NCI-H2081 treated with DMSO at 0.1 percent for 48 hours (cell line): ENCODE results near the gene GFI1B.
"Not testable (repeated sequence)": the region's sequence is repeated elsewhere in the genome, so short reads cannot be mapped to it uniquely, and the experiment has no call there.

ENCODE experiments used
- DNase-seq: peaks from one replicate; lab custom pipeline; 2025; lab: John Stamatoyannopoulos, UW

Gene GFI1B

DNA sequence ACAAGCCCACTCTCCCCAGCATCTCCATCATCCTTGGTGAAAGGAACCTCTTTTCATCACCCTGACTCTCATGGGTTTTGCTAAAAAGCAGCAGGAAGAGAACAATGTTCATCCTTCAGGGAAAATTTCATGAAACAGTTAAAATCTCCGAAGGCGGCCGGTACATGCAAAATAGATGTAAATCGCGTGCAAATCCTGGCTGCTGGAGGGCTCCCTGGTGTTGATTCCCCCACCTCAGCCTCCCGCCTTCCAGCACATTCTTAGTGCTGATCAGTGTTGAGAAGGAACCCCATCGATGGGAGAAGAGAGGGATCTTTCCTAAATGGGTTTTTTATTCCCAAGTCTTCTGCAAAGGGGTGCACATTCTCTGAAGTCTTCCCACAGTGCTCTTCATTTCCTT is 8.7 kb upstream of the GFI1B start:
- DNase-seq, result no peak

DNA sequence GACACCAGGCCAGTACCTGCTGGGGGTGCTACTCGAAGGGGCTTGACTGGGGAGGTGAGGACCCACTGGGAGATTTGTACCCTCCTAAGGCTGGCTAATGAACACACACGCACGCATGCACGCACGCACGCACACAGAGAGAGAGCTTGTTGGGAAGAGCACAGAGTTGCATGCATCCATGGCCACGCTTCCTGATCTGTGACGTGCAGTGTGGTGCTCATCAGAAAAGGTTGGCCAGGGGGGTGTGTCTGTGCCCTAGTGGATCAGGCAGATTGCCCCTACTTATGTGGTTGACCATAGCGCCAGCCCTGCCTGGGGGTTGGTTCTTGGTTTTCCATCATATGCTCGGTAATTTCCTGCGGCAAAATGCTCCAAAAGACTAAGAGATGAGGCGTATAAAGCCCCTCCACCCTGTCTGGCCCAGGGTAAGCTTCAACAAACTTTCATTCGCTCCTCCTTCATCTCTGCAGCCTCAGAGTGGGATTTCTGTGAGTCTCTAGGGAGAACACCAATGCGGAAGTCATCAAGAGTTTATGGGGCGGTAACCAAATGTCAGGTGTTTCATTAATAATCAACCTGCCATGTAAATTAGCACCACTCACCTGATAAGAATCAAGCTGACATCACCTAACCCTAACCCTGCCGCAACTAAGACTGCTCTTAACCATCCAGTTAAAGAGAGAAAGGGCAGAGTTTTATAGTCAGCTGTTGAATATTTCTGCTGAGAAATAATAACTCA is 8.0 kb upstream of the GFI1B start:
- DNase-seq, result no peak

DNA sequence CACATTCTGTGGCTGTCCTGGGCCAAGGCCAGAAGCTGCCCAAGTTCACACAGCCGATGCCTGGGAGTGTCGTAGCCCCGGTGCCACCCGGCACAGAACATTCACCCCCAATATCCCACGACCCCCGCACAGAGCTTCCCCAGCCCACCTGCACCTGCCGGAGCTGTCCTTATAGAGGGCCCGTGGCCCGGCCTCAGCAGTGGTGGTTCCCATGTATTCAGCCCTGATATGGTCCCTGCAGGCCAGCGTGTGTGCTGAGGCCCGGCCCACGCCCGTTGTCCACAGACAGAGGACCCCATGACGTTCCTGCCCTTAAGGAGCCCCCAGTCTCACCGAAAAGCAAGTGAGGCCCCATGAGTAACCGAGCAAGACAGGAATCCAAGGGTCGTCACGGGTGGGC is 5.3 kb upstream of the GFI1B start:
- DNase-seq, result no peak

DNA sequence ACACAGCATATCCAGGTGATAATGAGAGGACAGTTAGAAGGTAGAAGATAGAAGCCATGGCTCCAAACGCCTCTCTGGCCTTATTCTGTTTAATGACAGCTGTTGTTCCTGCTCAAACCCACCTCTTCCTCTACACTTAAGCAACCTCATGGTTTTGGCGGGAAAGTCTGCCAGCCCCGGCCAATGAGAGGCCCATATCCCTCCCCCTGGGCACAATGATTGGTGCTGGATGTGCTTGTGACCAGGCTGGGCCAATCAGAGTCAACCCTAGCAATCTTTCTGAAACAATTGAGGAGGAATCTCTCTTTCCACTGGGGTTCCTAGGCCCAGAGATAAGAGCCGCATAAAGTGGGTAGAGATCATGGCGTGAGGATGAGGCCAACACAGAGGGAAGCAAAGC is 4.8 kb upstream of the GFI1B start:
- DNase-seq, result no peak

DNA sequence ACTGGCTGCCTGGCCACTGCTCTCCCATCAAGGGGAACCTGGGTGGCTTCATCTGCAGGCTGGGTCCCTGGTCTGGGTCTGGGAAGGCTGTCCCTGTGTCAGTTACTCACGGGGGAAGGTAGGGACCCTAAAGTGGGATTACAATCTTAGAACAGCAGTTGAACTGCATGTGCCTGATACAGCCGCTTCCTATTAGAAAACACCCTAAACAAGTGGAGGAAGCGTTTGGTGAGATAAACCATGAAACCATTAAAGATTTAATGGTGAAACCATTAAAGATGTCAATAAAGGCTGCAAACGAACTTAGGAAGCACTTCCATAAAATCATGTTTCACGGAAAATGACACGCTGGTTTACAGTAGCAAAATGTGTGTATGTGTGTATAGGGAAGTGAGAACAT is 2.5 kb upstream of the GFI1B start:
- DNase-seq, result no peak

DNA sequence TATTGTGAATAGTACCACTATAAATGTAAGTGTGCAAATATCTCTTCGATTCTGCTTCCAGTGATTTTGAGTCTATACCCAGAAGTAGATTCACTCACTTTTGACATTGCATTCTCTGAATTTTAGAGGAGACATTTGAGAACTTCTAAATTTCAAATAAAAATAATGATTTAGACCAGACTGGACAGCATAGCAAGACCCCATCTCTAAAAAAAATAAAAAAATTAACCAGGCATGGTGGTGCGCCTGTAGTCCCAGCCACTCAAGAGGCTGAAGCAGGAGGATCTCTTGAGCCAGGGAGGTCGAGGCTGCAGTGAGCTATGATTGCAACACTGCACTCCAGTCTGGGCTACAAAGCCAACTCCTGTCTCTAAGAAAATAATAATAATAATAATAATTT is 1.9 kb upstream of the GFI1B start:
- DNase-seq, result no peak

DNA sequence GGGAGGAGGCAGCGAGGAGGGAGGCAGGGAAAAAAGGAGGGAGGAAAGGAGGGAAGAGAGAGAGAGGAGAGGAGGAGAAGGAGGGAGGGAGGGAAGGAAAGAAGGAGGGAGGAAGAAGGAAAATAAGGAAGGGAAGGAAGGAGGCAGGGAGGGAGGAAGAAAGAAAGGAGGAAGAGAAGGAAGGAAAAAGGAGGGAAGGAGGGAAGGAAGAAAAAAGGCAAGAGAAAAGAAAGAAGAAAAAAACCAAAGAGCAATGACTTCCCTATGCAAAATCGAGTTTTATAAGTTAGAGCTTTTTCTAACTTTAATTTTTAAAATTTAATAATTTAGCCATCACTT is 413 bp upstream of the GFI1B start:
- no peak for DNase-seq

DNA sequence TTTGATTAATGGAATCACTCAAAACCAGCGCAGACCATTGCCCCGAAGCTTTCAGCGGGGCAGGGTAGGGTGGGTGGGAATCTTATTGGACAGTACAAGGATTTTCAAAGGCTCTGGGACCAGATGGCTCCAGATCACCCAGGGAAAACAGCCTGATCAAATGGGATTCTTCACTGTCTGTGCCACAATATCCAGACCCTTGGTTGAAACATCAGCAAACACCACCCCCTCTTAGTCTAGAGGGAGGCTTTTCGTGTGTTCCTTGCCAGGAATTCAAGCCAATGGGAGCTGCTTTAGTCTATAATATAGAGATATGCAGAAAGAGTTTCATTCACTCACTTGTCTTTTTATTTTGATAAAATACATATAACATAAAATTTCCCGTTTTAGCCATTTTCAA is 1.7 kb downstream of the GFI1B start:
- DNase-seq, result no peak

DNA sequence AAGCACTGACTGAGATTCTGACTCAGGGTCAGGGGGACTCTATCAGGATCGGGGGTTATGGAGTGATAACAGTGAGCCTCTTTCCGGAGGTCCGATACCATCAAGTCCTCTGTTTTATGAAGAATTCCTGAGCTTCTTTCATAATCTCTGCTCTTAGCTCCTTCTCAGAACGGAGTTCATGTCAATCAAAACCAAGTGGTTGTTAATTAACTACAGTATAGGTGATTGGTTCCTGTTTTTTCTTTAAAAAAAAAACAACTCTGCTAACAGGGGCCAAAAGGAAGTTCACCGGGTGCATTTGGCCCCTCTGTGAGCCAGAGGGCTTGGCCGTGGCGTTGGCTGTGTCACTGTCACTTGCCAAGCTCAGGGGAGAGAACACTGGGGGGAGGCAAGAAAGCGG is 4.0 kb downstream of the GFI1B start:
- no peak for DNase-seq

DNA sequence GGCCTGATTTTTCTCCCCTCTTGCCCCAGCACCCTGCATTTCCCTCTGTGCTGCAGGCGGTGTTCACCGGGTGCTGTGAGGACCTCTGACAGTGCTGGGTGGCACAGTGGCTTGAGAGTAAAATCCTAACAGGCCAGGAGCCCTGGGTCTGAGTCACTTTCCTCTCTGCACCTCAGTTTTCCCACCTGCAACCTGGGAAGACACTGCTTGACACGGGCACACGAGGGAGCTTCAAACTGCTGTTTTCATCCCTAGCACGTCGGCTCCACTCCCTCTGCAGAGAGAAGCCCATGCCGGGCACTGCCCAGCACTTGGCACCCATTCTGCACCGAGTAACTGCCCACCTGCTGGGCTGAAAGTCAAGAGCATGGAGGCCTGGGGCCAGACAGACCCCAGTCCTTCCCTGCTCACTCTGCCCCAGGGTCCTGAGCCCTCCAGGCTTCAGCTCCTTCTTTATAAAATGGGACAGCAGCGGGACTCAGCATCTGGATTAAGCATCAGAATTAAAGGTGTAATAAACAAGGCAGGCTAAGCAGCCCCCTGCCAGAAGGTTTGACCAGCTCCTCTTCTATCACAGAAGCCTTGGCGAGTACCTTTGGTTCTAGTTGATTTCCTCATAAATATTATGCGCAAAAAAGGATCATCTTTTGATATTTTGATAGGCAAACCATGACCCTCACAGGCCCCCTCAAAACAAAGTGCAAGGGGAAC is 5.2 kb downstream of the GFI1B start:
- DNase-seq, result no peak

DNA sequence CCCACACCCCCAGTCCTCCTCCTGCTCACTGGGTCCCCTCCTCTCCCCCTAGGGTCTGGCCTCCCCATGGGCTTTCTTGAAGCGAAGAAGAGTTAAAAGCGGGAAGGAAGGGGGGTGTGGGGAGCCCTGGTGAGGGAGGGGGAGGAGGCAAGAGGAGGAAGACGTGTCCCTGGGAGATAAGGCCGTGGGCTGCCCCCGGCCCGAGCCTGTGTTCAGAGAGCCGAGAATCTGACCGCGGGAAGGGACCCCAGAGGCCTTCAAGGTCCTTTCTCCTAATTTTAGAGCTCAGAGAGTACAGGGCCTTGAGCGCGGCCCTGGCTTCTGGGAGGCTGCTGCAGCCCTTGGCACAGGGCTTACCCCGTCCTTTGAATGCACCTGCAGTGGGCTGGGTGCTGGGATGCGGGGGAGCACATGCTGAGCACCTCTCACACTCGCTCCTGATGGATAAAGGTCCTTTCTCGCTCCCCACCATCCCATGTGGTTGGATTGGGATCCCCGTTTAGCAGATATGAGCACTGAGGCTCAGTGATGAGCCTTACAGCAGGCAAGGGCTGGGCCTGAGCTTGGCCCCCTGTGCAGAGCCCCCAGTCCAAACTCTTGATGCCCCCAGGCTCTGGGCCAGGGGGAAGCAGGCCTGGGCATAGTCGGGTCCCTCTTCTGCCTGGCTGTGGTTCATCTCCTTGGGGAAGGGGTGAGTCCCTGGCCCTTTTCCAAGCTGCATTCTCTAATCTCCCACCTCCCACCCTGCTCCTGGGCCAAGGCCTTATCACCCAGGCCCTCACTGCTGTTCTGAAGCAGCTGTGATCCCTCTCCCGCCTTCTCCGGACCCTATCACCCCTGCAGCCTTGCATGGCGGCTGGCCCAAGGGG is 5.9 kb downstream of the GFI1B start:
- DNase-seq, result no peak

DNA sequence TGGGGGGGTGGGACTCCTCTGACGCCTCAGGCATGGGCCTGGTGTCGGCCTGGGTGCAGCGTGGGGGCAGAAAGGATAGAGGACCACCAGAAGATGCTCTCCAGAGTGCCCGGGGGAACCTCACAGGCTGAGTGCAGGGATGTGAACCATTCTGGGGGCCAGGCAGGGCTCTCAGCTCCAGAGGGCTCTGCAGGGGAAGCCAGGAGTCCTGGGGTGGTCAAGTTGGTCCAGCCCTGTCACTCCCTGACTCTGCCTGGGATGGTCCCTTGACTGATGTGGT is 6.5 kb downstream of the GFI1B start:
- no peak for DNase-seq

DNA sequence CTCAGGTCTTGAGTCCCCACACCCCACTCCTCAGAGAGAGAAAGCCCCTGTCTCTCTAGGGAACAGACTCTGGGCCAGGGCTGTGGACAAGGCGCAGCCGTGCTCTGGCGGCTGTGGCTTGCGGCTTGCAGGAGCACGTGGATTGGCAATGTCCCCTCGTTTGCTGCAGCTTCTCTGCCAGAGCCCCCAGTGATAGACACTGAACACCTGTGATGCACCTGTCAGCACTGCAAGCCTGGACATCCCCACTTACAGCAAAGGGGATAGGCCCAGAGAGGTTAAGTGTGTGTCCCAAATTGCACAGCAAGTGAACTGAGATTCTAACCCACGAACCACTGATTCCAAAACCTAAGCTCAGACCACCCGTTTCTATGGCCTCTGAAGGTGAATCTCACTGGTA is 7.0 kb downstream of the GFI1B start:
- no peak for DNase-seq

DNA sequence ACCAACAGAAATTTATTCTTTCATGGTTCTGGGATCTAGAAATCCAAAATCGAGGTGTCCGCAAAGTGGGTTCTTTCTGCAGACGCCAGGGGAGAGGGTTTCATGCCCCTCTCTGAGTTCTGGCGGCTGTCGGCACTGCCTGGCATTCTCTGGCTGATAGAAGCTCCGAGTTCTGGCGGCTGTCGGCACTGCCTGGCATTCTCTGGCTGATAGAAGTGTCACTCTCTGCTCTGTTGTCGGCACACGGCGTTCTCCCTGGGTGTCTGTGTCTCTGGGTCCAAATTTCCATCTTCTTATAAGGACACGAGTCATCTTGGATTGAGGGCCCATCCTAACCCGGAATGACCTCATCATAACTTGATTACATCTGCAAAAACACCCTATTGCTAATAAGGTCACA is 7.6 kb downstream of the GFI1B start:
- DNase-seq, result no peak

DNA sequence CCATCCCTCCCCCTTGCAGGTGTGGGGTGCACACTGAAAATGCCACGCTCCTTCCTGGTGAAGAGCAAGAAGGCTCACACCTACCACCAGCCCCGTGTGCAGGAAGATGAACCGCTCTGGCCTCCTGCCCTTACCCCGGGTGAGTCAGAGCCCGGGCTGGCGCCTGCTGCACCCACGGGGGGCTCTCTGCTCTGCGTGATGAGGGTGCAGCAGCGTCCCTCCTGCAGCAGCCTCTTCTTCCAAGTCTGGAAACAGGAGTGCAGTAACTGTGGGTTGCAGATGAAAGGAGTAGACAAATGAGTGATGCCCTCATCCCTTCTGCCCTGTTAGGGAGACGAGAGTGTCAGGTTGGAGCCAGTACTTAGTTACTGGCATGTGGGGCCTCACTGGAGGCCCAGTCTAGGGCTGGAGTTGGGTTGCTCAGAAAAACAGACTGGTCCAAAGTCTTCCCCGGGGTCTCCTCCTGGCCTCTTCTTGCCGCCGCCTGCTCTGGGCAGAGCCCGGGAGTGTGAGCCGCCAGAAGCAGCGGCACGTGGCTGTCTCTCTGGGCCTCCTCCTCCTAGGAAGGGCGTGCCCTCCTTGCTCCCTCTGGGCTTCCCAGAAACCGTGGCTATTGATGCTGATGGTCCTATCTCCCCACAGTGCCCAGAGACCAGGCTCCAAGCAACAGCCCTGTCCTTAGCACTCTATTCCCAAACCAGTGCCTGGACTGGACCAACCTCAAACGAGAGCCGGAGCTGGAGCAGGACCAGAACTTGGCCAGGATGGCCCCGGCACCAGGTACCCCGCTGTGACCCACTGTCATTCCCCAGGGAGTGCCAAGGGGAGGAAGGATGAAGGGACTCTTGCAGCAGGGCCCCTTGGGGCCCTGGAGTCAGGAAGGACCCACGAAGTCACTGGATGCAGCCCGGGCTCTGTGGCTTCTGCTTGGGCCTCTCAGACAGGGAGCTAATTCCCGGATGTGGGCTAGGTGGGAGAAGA is 8.4 kb downstream of the GFI1B start:
- DNase-seq, result no peak

DNA sequence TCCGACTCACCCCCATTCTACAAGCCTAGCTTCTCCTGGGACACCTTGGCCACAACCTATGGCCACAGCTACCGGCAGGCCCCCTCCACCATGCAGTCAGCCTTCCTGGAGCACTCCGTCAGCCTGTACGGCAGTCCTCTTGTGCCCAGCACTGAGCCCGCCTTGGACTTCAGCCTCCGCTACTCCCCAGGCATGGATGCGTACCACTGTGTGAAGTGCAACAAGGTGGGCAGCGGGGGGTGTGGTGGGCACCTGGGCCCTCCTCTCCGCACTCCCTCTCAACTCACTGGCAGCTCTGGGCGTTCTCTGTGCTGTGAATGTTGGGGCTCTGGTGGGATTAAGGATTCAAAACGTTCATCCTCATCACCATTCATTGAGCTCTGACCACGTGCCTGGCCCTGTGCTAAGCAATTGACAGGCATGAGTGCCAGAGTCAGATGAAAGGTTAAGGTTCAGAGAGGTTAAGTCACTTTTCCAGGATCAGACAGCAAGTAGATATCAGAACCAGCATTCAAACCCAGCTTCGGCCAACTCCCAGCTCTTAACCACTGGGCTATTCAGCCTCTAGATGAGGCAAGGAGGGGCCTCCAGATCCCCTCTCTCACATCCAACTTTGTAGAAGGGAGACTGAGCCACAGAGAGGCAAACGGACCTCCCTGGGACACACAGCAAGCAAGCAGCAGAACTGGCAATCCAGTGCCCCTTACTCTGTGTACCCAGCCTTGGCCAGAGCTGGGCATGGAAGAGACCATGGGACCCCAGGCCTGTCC is 9.9 kb downstream of the GFI1B start:
- DNase-seq, result no peak

DNA sequence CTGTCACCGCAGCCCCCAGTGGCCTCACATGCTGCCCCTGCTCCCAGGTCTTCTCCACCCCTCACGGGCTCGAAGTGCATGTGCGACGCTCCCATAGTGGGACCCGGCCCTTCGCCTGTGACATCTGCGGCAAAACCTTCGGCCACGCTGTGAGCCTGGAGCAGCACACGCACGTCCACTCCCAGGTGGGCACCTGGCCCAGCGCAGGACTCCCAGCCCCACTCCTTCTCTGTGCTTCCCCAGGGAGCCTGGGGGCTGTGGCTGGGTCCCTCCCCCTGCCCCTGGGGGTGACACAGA is 10.5 kb downstream of the GFI1B start:
- DNase-seq, result no peak

DNA sequence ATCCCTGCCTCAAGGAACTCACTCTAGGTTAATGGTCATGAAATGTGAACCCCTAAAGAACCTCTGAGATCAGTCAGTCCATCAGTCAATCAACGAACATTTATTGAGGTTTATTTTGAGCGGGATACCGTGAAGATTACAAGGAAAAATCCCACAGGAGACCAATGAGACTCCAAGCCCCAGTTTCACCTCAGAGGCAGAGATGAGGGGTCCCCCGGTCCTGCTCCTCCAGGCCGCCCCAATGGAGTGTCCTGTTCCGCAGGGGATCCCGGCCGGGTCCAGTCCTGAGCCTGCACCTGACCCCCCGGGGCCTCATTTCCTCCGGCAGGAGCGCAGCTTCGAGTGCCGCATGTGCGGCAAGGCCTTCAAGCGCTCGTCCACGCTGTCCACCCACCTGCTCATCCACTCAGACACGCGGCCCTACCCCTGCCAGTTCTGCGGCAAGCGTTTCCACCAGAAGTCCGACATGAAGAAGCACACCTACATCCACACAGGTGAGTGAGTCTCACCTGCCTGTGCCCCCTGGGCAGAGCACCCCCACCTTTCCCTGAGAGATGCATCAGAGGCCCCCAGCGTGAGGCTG is 11.0 kb downstream of the GFI1B start:
- DNase-seq, result no peak

DNA sequence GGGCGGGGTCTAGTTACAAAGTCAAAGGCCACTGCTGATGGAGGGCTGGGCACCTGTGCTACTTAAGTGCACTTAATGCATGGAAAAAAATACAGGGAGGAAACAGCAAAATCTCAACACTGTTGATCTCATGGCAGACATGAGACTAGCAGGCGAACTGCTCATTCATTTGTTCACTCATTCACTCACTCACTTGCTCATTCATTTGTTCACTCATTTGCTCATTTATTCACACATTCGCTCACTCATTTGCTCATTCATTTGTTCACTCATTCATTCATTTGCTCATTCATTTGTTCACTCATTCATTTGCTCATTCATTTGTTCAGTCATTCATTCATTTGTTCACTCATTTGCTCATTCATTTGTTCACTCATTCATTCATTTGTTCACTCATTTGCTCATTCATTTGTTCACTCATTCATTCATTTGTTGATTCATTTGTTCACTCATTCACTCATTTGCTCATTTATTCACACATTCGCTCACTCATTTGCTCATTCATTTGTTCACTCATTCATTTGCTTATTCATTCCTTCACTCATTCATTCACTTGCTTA is 11.6 kb downstream of the GFI1B start:
- not testable (repeated sequence) for DNase-seq

DNA sequence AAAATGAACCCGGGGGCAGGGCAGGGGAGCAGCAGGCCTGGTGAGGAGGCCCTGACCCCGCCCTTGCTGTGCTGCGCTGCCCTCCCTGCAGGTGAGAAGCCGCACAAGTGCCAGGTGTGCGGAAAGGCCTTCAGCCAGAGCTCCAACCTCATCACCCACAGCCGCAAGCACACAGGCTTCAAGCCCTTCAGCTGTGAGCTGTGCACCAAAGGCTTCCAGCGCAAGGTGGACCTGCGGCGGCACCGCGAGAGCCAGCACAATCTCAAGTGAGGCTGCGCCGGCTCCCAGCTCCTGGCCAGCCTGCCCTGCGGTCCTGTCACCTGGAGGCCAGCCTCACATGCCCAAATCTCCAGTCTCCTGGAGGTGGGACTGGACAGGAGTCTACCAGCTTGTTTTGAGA is 12.3 kb downstream of the GFI1B start:
- no peak for DNase-seq
